Activated T-helper 17 cell treated with anti-CD3 and anti-CD28 coated beads, Interleukin-2, amount 50 U/mL, for 72 hours (primary cell): ENCODE measurements around the gene ATP9B. TPM values are rescaled to one million over a fixed set of nuclear protein-coding genes. Genes with fewer than 3 reads are reported as not detected.

ENCODE experiments used
- ATAC-seq: fragments of 150-1000 bp; cut with Tn5 transposase; replicated peaks from 2 replicates; pipeline ENCODE4 v1.10.0; 2021; ENCODE audit warnings: mild to moderate bottlenecking, moderate library complexity
- H3K27ac Mint-ChIP-seq: one replicate; pipeline ENCODE4 v1.8.0; 2022; ENCODE audit warnings: mixed read lengths
- H3K27me3 Mint-ChIP-seq: one replicate; pipeline ENCODE4 v1.8.0; 2022; ENCODE audit warnings: mixed read lengths
- H3K36me3 Mint-ChIP-seq: one replicate; pipeline ENCODE4 v1.8.0; 2022; ENCODE audit warnings: low read depth, mild to moderate bottlenecking, mixed read lengths
- H3K4me1 Mint-ChIP-seq: one replicate; pipeline ENCODE4 v1.8.0; 2022; ENCODE audit warnings: mixed read lengths
- H3K4me3 Mint-ChIP-seq: one replicate; pipeline ENCODE4 v1.8.0; 2022; ENCODE audit warnings: mild to moderate bottlenecking, mixed read lengths
- H3K9me3 Mint-ChIP-seq: one replicate; pipeline ENCODE4 v1.8.0; 2022; ENCODE audit warnings: mixed read lengths
- total RNA-seq, 2 donors: library from RNA; stranded (reverse); gene quantifications; one replicate each; pipeline ENCODE4 v1.2.3, GENCODE V29; 2022

ATP9B gene
- total RNA-seq, 2 donors from 2014 or later, result 23.3 to 29.4 TPM

GRCh38 chr18:79402209-79402576, 333.0 kb downstream of the ATP9B start:
- peaks cover 85% of the 10 kb centered on the region for H3K36me3 Mint-ChIP-seq
- H3K9me3 Mint-ChIP-seq, result no peaks in the 10 kb centered on the region
- no peaks in the 10 kb centered on the region for H3K27me3 Mint-ChIP-seq
- no peak for ATAC-seq
- peak overlapping the region; percentile 99 for H3K27ac Mint-ChIP-seq
- peaks cover 39% of the 10 kb centered on the region for H3K4me1 Mint-ChIP-seq
- peak overlapping the region; percentile 97 for H3K4me3 Mint-ChIP-seq

GRCh38 chr18:79402977-79403722, 334.0 kb downstream of the ATP9B start:
- Mint-ChIP-seq H3K9me3 (no peaks in the 10 kb centered on the region), H3K4me3 (peak overlapping the region; percentile 97), H3K4me1 (peaks cover 42% of the 10 kb centered on the region), H3K27ac (peak overlapping the region; percentile 99), H3K36me3 (peaks cover 85% of the 10 kb centered on the region), H3K27me3 (no peaks in the 10 kb centered on the region)
- ATAC-seq, result no peak

GRCh38 chr18:79403723-79404566, 334.8 kb downstream of the ATP9B start:
- Mint-ChIP-seq H3K4me3 (peak overlapping the region; percentile 97), H3K27me3 (no peaks in the 10 kb centered on the region), H3K4me1 (peaks cover 39% of the 10 kb centered on the region), H3K27ac (peak overlapping the region; percentile 99), H3K9me3 (no peaks in the 10 kb centered on the region), H3K36me3 (peaks cover 77% of the 10 kb centered on the region)
- no peak for ATAC-seq

- peaks cover 36% of the 10 kb centered on the region for H3K4me1 Mint-ChIP-seq
- peak overlapping the region; percentile 99 for H3K27ac Mint-ChIP-seq
- H3K4me3 Mint-ChIP-seq, result peak overlapping the region; percentile 97
- H3K36me3 Mint-ChIP-seq, result peaks cover 72% of the 10 kb centered on the region
- ATAC-seq, result peak; percentile 54
- H3K9me3 Mint-ChIP-seq, result no peaks in the 10 kb centered on the region
- H3K27me3 Mint-ChIP-seq, result no peaks in the 10 kb centered on the region
Observed at GRCh38 chr18:79404567-79404910, 335.3 kb downstream of the ATP9B start.

GRCh38 chr18:79405019-79405780, 336.0 kb downstream of the ATP9B start:
- peaks cover 72% of the 10 kb centered on the region for H3K36me3 Mint-ChIP-seq

GRCh38 chr18:79405781-79406575, 336.8 kb downstream of the ATP9B start:
- Mint-ChIP-seq H3K27me3 (no peaks in the 10 kb centered on the region), H3K4me3 (peak overlapping the region; percentile 97), H3K4me1 (peaks cover 36% of the 10 kb centered on the region), H3K27ac (peak overlapping the region; percentile 99), H3K36me3 (peaks cover 68% of the 10 kb centered on the region), H3K9me3 (no peaks in the 10 kb centered on the region)
- ATAC-seq, result peak; percentile 82

More at GRCh38 chr18:79405019-79405780, 336.0 kb downstream of the ATP9B start:
- no peaks in the 10 kb centered on the region for H3K9me3 Mint-ChIP-seq
- H3K27me3 Mint-ChIP-seq, result no peaks in the 10 kb centered on the region
- peak overlapping the region; percentile 97 for H3K4me3 Mint-ChIP-seq
- H3K4me1 Mint-ChIP-seq, result peaks cover 36% of the 10 kb centered on the region
- peak; percentile 67 for ATAC-seq
- peak overlapping the region; percentile 99 for H3K27ac Mint-ChIP-seq

- peaks cover 61% of the 10 kb centered on the region for H3K36me3 Mint-ChIP-seq
- no peaks in the 10 kb centered on the region for H3K27me3 Mint-ChIP-seq
- H3K4me1 Mint-ChIP-seq, result peaks cover 36% of the 10 kb centered on the region
- H3K4me3 Mint-ChIP-seq, result peak overlapping the region; percentile 97
- H3K9me3 Mint-ChIP-seq, result no peaks in the 10 kb centered on the region
- ATAC-seq, result no peak
- peak overlapping the region; percentile 99 for H3K27ac Mint-ChIP-seq
Observed at GRCh38 chr18:79406708-79407107, 337.5 kb downstream of the ATP9B start.

GRCh38 chr18:79409313-79409712, 340.1 kb downstream of the ATP9B start:
- no peaks in the 10 kb centered on the region for H3K9me3 Mint-ChIP-seq
- no peak overlapping the region for H3K27ac Mint-ChIP-seq
- peaks cover 25% of the 10 kb centered on the region for H3K4me1 Mint-ChIP-seq
- no peak for ATAC-seq
- peaks cover 35% of the 10 kb centered on the region for H3K36me3 Mint-ChIP-seq
- H3K4me3 Mint-ChIP-seq, result no peak overlapping the region
- no peaks in the 10 kb centered on the region for H3K27me3 Mint-ChIP-seq

GRCh38 chr18:79410171-79410641, 341.0 kb downstream of the ATP9B start:
- peaks cover 18% of the 10 kb centered on the region for H3K4me1 Mint-ChIP-seq
- no peaks in the 10 kb centered on the region for H3K27me3 Mint-ChIP-seq
- ATAC-seq, result no peak
- no peaks in the 10 kb centered on the region for H3K9me3 Mint-ChIP-seq
- no peak overlapping the region for H3K27ac Mint-ChIP-seq
- H3K4me3 Mint-ChIP-seq, result no peak overlapping the region
- peaks cover 26% of the 10 kb centered on the region for H3K36me3 Mint-ChIP-seq

GRCh38 chr18:79410731-79411613, 341.8 kb downstream of the ATP9B start:
- no peak overlapping the region for H3K4me3 Mint-ChIP-seq
- no peak overlapping the region for H3K27ac Mint-ChIP-seq
- peaks cover 13% of the 10 kb centered on the region for H3K4me1 Mint-ChIP-seq
- no peaks in the 10 kb centered on the region for H3K9me3 Mint-ChIP-seq
- no peak for ATAC-seq
- peaks cover 24% of the 10 kb centered on the region for H3K36me3 Mint-ChIP-seq
- H3K27me3 Mint-ChIP-seq, result no peaks in the 10 kb centered on the region

- Mint-ChIP-seq H3K27ac (no peak overlapping the region), H3K27me3 (no peaks in the 10 kb centered on the region), H3K36me3 (peaks cover 27% of the 10 kb centered on the region), H3K4me1 (peaks cover 9% of the 10 kb centered on the region), H3K9me3 (no peaks in the 10 kb centered on the region), H3K4me3 (no peak overlapping the region)
- no peak for ATAC-seq
Observed at GRCh38 chr18:79411614-79412526, 342.7 kb downstream of the ATP9B start.

- Mint-ChIP-seq H3K4me1 (peaks cover 5% of the 10 kb centered on the region), H3K27ac (peak overlapping the region; percentile 38), H3K4me3 (no peak overlapping the region), H3K27me3 (no peaks in the 10 kb centered on the region), H3K9me3 (no peaks in the 10 kb centered on the region), H3K36me3 (peaks cover 16% of the 10 kb centered on the region)
- ATAC-seq, result no peak
Observed at GRCh38 chr18:79413025-79413424, 343.8 kb downstream of the ATP9B start.
